GM18867 (cell line): Measurements from ENCODE around the gene SPOCK1.

Experiments used
- ATAC-seq: cut with Tn5 transposase; IDR thresholded peaks from one replicate; pipeline ENCODE4 v1.9.1; 2021; ENCODE audit warnings: mild to moderate bottlenecking, moderate library complexity; ENCODE audit not compliant: unreplicated experiment

Gene SPOCK1

GRCh38 chr5:137496919-137497318 lies 2.2 kb downstream of the SPOCK1 start:
- no peak for ATAC-seq

GRCh38 chr5:137492331-137492730 lies 6.8 kb downstream of the SPOCK1 start:
- ATAC-seq = no peak

- no peak for ATAC-seq
Observed at GRCh38 chr5:137491121-137491520, 8.0 kb downstream of the SPOCK1 start.

- ATAC-seq = no peak
Observed at GRCh38 chr5:137490591-137490990, 8.5 kb downstream of the SPOCK1 start.

- ATAC-seq = no peak
Observed at GRCh38 chr5:137488974-137489373, 10.2 kb downstream of the SPOCK1 start.

- no peak for ATAC-seq
Observed at GRCh38 chr5:137488516-137488915, 10.6 kb downstream of the SPOCK1 start.

GRCh38 chr5:137487600-137487999 lies 11.5 kb downstream of the SPOCK1 start:
- ATAC-seq = no peak

- ATAC-seq = no peak
Observed at GRCh38 chr5:137486707-137487106, 12.4 kb downstream of the SPOCK1 start.

- ATAC-seq = no peak
Observed at GRCh38 chr5:137481596-137481995, 17.5 kb downstream of the SPOCK1 start.

GRCh38 chr5:137478043-137478442 lies 21.1 kb downstream of the SPOCK1 start:
- ATAC-seq = no peak

- ATAC-seq = no peak
Observed at GRCh38 chr5:137470921-137471220, 28.3 kb downstream of the SPOCK1 start.

- ATAC-seq = no peak
Observed at GRCh38 chr5:137470111-137470920, 28.8 kb downstream of the SPOCK1 start.

- ATAC-seq = no peak
Observed at GRCh38 chr5:137466889-137467288, 32.2 kb downstream of the SPOCK1 start.

GRCh38 chr5:137465930-137466329 lies 33.2 kb downstream of the SPOCK1 start:
- ATAC-seq = no peak

GRCh38 chr5:137462816-137463520 lies 36.2 kb downstream of the SPOCK1 start:
- ATAC-seq = no peak

- no peak for ATAC-seq
Observed at GRCh38 chr5:137462265-137462590, 36.9 kb downstream of the SPOCK1 start.

GRCh38 chr5:137461391-137462264 lies 37.5 kb downstream of the SPOCK1 start:
- no peak for ATAC-seq

GRCh38 chr5:137454671-137455070 lies 44.5 kb downstream of the SPOCK1 start:
- ATAC-seq = no peak

GRCh38 chr5:137453483-137454080 lies 45.5 kb downstream of the SPOCK1 start:
- no peak for ATAC-seq

- ATAC-seq = no peak
Observed at GRCh38 chr5:137450759-137451158, 48.4 kb downstream of the SPOCK1 start.

GRCh38 chr5:137448868-137449267 lies 50.3 kb downstream of the SPOCK1 start:
- no peak for ATAC-seq
